Measurements from ENCODE around the gene NR2C2. TPM values are rescaled to one million over a fixed set of nuclear protein-coding genes. Genes with fewer than 3 reads are reported as not detected.

NR2C2 gene
- total and polyA plus RNA-seq, 2 donors: 18.7 to 19.0 TPM

DNA sequence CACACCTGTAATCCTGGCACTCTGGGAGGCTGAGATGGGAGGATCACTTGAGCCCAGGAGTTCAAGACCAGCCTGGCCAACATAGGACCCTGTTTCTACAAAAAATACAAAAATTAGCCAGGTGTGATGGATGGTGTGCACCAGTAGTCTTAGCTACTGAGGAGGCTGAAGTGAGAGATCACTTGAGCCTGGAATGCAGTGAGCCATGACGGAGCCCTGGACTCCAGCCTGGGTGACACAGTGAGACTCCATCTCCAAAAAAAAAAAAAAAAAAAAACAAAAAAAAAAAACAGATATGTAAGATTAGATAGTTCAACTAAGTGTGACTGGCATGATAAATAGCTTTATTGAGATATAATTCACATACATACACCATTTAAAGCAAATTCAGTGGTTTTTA is 141.8 kb downstream of the NR2C2 start:
- WGBS: 98% methylated on average over 1 of the region's 1 CpG
- DNase-seq (ENCODE audit: low read depth in 6 of 9, low spot score in 9 of 9): no peak
- Histone ChIP-seq H3K4me1 (ENCODE audit: control insufficient read depth in 2 of 2, insufficient read depth in 2 of 2, low read length in 2 of 2) (peaks cover 0 to 9% of the 10 kb centered on the region in 2 donors), H3K27ac (ENCODE audit: low read depth in 1 of 2, low read length in 1 of 2) (no peak overlapping the region), H3K9me3 (ENCODE audit: control insufficient read depth in 2 of 2, insufficient read depth in 1 of 2, low read length in 1 of 2) (no peaks in the 10 kb centered on the region), H3K27me3 (ENCODE audit: control insufficient read depth in 2 of 2, insufficient read depth in 1 of 2, low read length in 1 of 2) (no peaks in the 10 kb centered on the region), H3K36me3 (ENCODE audit: control insufficient read depth in 2 of 2, insufficient read depth in 2 of 2, low read length in 1 of 2) (peaks cover 39 to 62% of the 10 kb centered on the region in 2 donors), H3K4me3 (ENCODE audit: low read length in 2 of 2) (no peak overlapping the region)

DNA sequence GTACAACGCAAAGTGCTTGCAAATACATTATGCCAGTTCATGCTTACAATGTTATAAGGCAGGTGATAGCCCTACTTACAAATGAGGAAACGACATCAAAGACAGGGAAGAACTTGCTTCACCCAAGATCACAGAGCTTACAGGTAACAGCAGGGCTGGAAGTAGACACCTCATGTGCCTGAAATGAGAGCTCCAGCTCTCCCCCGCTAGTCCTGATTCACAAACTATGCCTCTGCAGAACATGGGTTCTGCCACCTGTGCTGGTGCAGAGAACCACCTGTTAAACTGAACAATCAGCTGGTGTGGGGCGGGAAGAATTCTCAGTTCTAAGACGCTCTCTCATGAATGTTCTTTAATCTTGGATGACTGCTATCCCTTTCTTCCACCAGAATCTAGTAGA is 144.2 kb downstream of the NR2C2 start:
- Histone ChIP-seq H3K9me3 (ENCODE audit: control insufficient read depth in 2 of 2, insufficient read depth in 1 of 2, low read length in 1 of 2) (no peaks in the 10 kb centered on the region), H3K4me3 (ENCODE audit: low read length in 2 of 2) (no peak overlapping the region), H3K27me3 (ENCODE audit: control insufficient read depth in 2 of 2, insufficient read depth in 1 of 2, low read length in 1 of 2) (no peaks in the 10 kb centered on the region), H3K4me1 (ENCODE audit: control insufficient read depth in 2 of 2, insufficient read depth in 2 of 2, low read length in 2 of 2) (peaks cover 0 to 9% of the 10 kb centered on the region in 2 donors), H3K27ac (ENCODE audit: low read depth in 1 of 2, low read length in 1 of 2) (no peak overlapping the region), H3K36me3 (ENCODE audit: control insufficient read depth in 2 of 2, insufficient read depth in 2 of 2, low read length in 1 of 2) (peaks cover 38 to 62% of the 10 kb centered on the region in 2 donors)
- WGBS: 70% methylated on average over 5 of the region's 5 CpGs
- DNase-seq (ENCODE audit: low read depth in 6 of 9, low spot score in 9 of 9): peak in 5 of 9 donors; percentile 17 to 51 (median 25)

GRCh38 chr3:15092686-15093085 is 145.3 kb downstream of the NR2C2 start:
- Histone ChIP-seq H3K4me3 (ENCODE audit: low read length in 2 of 2) (no peak overlapping the region), H3K36me3 (ENCODE audit: control insufficient read depth in 2 of 2, insufficient read depth in 2 of 2, low read length in 1 of 2) (peaks cover 36 to 55% of the 10 kb centered on the region in 2 donors), H3K27me3 (ENCODE audit: control insufficient read depth in 2 of 2, insufficient read depth in 1 of 2, low read length in 1 of 2) (no peaks in the 10 kb centered on the region), H3K9me3 (ENCODE audit: control insufficient read depth in 2 of 2, insufficient read depth in 1 of 2, low read length in 1 of 2) (no peaks in the 10 kb centered on the region), H3K4me1 (ENCODE audit: control insufficient read depth in 2 of 2, insufficient read depth in 2 of 2, low read length in 2 of 2) (peaks cover 5 to 12% of the 10 kb centered on the region in 2 donors), H3K27ac (ENCODE audit: low read depth in 1 of 2, low read length in 1 of 2) (no peak overlapping the region)
- 97% methylated on average over 1 of the region's 1 CpG for WGBS
- no peak for DNase-seq (ENCODE audit: low read depth in 6 of 9, low spot score in 9 of 9)

- no peaks in the 10 kb centered on the region for H3K9me3 ChIP-seq (ENCODE audit: control insufficient read depth in 2 of 2, insufficient read depth in 1 of 2, low read length in 1 of 2)
- WGBS: 97% methylated on average over 5 of the region's 5 CpGs
- no peaks in the 10 kb centered on the region for H3K27me3 ChIP-seq (ENCODE audit: control insufficient read depth in 2 of 2, insufficient read depth in 1 of 2, low read length in 1 of 2)
- H3K36me3 ChIP-seq (ENCODE audit: control insufficient read depth in 2 of 2, insufficient read depth in 2 of 2, low read length in 1 of 2): peaks cover 30 to 48% of the 10 kb centered on the region in 2 donors
- H3K27ac ChIP-seq (ENCODE audit: low read depth in 1 of 2, low read length in 1 of 2): no peak overlapping the region
- no peak overlapping the region for H3K4me3 ChIP-seq (ENCODE audit: low read length in 2 of 2)
- H3K4me1 ChIP-seq (ENCODE audit: control insufficient read depth in 2 of 2, insufficient read depth in 2 of 2, low read length in 2 of 2): peaks cover 10 to 18% of the 10 kb centered on the region in 2 donors
- no peak for DNase-seq (ENCODE audit: low read depth in 6 of 9, low spot score in 9 of 9)
These were observed 146.9 kb downstream of the NR2C2 start for GRCh38 chr3:15094187-15094875.

DNA sequence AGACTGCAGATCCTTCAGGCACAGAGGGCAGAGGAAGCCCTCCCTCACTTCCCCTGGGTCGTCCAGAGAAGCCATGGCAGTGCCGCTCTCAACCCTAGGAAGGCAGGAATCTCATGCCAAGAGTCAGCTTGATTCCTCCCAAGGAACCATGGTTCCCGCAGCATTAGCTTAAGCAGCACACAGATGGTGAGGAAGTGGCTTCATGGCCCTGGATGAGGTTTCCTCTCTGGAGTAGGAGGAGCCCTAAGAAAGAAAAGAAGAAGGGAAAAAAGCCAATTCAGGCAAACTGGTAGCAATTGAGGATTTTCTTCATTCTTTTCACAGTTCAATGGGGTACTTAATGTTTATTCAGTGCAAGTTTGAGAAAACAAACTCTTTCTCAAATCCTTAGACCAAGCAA is 148.7 kb downstream of the NR2C2 start:
- Histone ChIP-seq H3K36me3 (ENCODE audit: control insufficient read depth in 2 of 2, insufficient read depth in 2 of 2, low read length in 1 of 2) (peaks cover 23 to 41% of the 10 kb centered on the region in 2 donors), H3K4me1 (ENCODE audit: control insufficient read depth in 2 of 2, insufficient read depth in 2 of 2, low read length in 2 of 2) (peaks cover 10 to 25% of the 10 kb centered on the region in 2 donors), H3K9me3 (ENCODE audit: control insufficient read depth in 2 of 2, insufficient read depth in 1 of 2, low read length in 1 of 2) (no peaks in the 10 kb centered on the region), H3K27ac (ENCODE audit: low read depth in 1 of 2, low read length in 1 of 2) (no peak overlapping the region), H3K4me3 (ENCODE audit: low read length in 2 of 2) (no peak overlapping the region), H3K27me3 (ENCODE audit: control insufficient read depth in 2 of 2, insufficient read depth in 1 of 2, low read length in 1 of 2) (no peaks in the 10 kb centered on the region)
- 85% methylated on average over 3 of the region's 3 CpGs for WGBS
- DNase-seq (ENCODE audit: low read depth in 6 of 9, low spot score in 9 of 9): no peak

- no peaks in the 10 kb centered on the region for H3K27me3 ChIP-seq (ENCODE audit: control insufficient read depth in 2 of 2, insufficient read depth in 1 of 2, low read length in 1 of 2)
- H3K27ac ChIP-seq (ENCODE audit: low read depth in 1 of 2, low read length in 1 of 2): peak overlapping the region in 1 of 2 donors; percentile 10
- H3K4me3 ChIP-seq (ENCODE audit: low read length in 2 of 2): peak overlapping the region; percentile 57 to 94
- WGBS: 28% methylated on average over 6 of the region's 6 CpGs
- H3K36me3 ChIP-seq (ENCODE audit: control insufficient read depth in 2 of 2, insufficient read depth in 2 of 2, low read length in 1 of 2): peaks cover 23 to 32% of the 10 kb centered on the region in 2 donors
- H3K9me3 ChIP-seq (ENCODE audit: control insufficient read depth in 2 of 2, insufficient read depth in 1 of 2, low read length in 1 of 2): no peaks in the 10 kb centered on the region
- DNase-seq (ENCODE audit: low read depth in 6 of 9, low spot score in 9 of 9): peak in 6 of 9 donors; percentile 10 to 46 (median 21)
- peaks cover 10 to 18% of the 10 kb centered on the region in 2 donors for H3K4me1 ChIP-seq (ENCODE audit: control insufficient read depth in 2 of 2, insufficient read depth in 2 of 2, low read length in 2 of 2)
These were observed 150.5 kb downstream of the NR2C2 start for GRCh38 chr3:15097891-15098290.

Other genes with a start within 250 kb of the NR2C2 start
- 2.0 TPM for gene FGD5, start 128.6 kb upstream of the NR2C2 start, total RNA-seq
- 2.9 TPM for gene FGD5, start 128.6 kb upstream of the NR2C2 start, polyA plus RNA-seq
- 24.6 TPM for gene MRPS25, start 117.7 kb downstream of the NR2C2 start, total RNA-seq
- 48.9 TPM for gene MRPS25, start 117.7 kb downstream of the NR2C2 start, polyA plus RNA-seq
- 8.0 TPM for gene RBSN, start 151.6 kb downstream of the NR2C2 start, total RNA-seq
- 8.7 TPM for gene RBSN, start 151.6 kb downstream of the NR2C2 start, polyA plus RNA-seq